GM21367 (cell line): ENCODE results near the gene HIC2.
"Not testable (repeated sequence)": the region's sequence is repeated elsewhere in the genome, so short reads cannot be mapped to it uniquely, and the experiment has no call there.

Experiments used
- ATAC-seq: cut with Tn5 transposase; IDR thresholded peaks from one replicate; pipeline ENCODE4 v1.9.1; 2021; ENCODE audit not compliant: unreplicated experiment

HIC2 gene

DNA sequence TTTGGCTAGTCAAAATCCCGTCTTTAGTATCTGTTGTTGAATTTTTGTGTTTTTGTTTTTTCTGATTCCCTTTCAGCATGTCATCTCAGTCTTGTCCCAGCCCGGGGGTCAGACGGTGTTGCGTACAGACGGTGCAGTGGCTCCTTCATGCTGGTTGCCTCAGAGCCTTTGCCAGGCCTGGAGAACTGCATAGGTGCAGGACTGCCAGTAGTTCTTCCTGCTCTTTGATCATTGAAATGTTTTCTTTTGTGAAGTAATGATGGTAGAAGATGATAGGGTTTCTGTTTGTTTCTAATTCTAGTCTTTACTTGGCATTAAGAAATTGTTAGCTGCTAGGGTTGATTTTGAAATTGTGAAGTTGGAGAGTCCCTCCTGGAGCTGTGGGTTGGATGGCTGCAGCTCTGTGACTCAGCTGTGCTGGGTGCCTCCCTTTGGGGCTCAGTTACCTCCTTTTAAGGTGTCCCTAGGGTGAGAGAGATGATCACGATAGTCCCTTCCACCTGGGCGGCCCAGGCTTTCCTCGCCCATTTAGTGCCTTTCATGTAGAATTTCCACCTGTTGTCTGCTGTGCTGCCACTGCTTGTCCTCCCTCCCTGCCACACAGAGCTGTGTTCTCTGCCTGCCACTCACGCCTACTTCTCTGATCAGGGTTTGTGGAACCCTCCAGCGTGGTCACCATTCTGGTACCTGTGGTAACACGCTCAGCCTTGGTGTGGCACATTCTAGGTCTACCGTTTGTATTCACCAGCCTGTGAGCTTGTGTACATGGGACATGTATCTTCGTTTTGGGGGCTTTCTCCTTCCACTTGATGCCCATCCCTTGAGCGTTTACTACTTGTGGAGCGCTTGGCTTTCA is 17.4 kb downstream of the HIC2 start:
- not testable (repeated sequence) for ATAC-seq

DNA sequence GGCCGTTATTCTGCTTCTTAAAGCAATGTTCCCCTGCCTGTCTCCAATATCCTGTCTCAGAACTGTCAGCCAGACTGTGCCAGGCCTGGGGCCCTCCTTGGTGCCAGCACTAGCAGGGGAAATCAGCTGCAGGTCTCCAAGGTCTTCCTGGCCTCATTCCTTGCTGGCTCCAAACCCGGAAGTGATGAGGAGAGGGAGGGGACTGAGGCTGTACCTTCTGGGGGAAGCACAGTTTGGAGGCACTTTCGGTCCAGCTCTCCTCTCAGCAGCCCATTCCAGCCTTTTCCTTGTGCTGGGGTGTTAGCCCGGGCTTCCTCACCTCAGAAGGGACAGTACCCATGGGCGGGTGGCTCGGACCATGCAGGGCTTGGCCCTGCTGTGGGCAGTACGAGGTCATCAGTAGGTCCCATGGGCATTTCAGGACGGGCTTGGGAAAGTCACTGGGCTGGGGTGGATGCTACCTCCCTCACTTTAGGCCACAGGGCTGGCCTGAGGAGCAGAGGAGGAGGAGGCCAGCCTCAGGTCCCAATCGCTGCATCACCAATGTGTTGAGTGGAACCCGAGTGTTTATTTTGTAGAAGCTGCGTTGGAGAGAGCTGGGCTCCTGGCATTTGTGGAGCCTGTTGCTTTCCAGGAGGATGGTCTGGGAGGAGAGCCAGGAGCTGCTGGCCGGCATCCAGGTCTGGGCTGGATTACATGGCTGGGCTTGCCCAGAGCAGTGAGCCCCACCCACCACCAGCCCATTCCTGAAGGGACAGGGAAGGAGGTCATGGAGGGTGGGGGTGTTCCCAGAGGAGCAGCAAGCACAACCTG is 19.0 kb downstream of the HIC2 start:
- not testable (repeated sequence) for ATAC-seq

DNA sequence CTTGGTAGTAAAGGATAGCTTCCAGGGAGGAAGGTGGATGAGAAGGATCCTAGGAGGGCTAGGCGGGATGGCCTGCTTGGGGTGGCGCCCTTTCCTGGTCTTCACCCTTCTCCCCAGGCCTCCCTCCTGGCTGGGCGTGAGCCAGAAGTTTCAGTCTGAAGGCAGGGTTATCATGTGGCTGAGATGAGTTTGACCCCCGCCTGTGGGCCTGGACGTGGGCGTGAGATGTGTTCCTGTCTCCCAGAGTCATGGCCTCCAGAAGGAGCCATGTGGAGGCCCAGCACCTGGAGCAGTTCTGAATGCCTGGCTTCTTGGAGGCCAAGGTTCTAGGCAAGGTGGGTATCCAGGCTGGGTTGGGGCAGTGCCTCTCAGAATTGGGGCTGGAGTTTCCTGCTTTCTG is 20.8 kb downstream of the HIC2 start:
- not testable (repeated sequence) for ATAC-seq

DNA sequence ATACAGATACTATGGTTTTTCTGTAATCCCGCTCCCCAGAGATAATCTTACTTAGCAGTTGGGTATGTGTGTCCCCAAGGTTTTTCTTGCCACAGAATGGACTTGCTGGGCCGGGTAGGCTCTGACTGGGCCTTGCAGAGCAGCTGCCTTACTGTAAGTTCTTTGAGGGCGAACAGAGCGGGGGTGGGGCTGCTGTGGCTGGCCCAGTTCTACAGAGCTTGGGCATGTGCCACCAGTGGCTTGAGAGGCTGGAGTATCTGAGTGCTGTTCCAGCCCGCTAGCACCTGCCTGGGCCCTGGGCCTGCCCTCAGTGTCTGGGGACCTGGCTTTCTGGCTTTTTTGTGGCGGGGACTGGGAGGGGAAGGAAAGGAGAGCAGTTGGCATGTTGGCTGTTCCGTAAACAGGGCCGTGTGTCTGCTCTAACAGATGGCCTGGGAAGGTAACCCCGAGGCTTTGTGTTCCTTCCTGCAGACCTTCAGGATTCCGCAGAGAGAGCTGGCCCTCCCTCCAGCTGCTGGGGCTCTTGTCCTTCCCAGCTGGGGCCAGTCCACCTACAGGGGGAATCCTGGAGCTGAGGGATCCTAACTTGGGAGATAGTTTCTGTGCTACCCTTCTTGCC is 23.0 kb downstream of the HIC2 start:
- ATAC-seq, result not testable (repeated sequence)

DNA sequence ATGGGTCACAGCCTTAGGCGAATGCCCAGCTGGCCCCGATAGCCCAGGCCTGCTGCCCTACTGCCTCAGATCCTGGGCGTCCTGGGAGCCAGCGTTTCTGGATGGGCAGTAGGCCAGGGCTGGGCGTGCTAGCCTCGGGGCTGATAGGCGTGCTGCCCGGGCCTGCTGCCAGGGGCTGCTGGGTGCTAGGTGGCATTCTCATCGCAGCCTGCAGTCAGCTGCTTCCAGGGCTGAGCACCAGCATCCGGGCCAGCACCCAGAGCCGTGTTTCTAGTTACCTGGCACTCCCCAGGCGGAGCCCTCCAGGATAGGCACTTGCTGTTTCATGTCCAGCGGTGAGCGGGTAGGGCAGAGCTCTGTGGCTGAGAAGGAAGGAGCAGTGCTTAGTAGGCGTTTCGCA is 23.5 kb downstream of the HIC2 start:
- not testable (repeated sequence) for ATAC-seq

DNA sequence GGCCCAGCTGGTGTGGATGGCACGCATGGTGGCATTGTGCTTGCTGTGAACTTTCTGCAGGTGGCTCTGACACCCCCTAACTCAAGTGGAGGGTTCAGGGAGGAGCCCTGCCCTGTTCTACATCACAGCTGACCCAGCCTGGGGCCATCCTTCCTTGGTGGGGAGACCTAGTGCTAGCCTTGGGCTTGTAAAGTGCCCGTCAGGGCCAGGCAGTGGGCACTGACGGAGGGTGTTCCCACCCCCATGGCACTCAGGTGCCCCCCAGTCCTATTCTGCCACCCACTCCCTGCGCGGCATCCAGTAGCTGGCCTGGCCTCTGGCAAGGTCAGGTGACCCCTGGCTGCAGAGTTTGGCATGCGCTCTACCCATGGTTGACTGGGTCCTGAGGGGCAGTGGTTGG is 24.0 kb downstream of the HIC2 start:
- not testable (repeated sequence) for ATAC-seq

DNA sequence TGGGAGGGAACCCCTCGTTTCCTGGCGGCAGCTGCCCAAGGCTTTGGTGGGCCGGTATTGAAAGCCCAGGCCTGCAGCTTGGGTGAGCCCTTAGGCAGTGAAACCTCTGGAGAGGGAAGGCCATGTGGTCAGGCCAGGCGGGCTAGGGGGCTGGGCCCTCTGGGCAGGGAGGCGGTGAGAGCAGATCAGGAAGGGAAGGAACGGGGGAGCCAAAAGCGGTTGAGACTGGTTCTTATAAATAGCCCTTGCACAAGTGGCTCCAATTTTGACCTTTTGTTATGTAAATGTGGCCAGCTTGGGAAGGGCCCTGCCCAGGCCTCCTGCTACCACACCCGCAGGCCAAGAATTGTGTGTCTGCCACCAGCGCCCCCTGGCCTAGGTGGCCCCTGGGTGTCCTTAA is 25.0 kb downstream of the HIC2 start:
- ATAC-seq, result not testable (repeated sequence)

DNA sequence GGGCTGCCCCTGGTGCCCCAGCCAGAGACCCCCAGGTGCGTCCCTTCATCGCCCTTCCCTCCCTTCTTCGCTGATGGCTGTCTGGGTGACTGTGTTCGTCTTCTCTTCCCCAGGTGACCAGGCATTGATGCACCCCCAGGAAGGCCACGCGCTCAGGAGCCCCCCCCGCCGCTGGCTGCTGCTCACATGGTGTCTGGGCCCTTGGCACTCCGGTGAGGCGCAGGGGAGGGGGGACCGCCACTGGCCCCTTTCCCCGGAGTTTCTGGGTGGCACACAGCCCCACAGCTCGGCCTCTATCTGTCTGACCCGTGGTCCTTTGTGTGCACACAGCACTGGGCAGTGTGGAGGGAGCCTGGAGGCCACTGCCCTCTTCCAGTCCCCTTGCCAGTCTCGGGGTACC is 25.5 kb downstream of the HIC2 start:
- not testable (repeated sequence) for ATAC-seq

DNA sequence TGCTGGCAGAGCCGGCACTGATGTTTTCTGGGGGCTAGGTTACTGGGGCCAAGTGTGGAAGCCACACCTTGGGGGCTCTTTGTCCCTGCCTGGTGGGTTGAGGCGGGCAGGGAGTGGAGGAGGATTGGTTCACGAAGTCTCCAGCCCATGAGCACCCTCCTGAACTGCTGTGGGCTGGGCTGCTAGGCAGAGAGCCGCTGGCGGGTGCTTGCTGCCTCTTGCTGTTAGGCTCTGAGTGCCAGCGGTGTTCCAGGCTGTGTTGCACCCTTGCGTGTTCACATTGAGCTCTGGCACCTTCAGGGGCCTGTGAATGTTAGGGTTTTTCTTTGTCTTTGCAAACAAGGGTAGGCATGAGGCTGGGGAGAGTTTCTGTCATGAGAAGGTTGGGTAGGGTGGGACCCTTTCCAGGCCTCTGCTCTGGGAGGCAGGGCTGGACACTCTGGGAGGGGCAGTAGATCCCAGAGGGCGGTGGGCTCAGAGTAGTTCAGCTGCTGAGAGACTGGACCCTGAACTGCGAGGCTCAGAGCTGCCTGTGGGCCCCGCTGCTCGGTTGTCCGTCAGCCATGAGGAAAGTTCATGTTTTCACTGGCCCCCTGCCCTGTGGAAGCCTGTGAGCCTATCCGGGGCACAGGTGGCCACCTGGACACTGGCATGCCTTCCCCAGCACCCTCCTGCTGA is 26.0 kb downstream of the HIC2 start:
- no peak for ATAC-seq

DNA sequence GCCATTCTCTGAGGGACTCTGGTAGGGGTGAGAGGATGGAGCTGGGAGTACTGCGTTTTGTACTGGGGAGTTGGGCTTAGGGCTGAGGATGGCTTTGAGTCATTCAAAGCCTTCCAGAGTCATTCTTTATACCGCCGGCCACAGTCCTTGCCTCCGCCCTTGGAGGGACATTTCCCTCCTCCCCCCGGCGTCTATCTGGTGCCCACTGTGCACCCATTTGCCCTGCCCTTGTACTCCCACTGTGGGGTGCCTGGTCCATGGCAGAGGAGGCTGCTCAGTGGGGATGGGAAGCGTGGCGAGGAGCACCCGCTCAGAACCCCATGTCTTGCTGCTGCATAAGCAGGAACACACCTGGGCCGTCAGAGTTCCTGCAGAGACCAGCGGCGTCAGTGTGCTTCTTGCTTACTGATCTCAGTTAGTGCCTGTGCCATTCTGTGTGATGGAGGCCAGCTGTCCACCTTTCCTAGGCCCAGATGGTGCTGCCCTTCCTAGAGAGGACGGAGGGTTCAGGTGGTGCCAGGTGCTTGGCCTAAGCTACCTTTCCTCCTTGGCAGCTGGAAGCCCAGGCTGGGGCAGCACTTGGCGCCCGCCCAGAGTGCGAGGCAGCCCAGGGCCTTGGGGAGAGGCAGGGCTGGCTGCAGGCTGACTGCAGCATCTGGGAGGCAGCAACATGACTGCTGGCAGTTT is 26.7 kb downstream of the HIC2 start:
- ATAC-seq, result no peak

DNA sequence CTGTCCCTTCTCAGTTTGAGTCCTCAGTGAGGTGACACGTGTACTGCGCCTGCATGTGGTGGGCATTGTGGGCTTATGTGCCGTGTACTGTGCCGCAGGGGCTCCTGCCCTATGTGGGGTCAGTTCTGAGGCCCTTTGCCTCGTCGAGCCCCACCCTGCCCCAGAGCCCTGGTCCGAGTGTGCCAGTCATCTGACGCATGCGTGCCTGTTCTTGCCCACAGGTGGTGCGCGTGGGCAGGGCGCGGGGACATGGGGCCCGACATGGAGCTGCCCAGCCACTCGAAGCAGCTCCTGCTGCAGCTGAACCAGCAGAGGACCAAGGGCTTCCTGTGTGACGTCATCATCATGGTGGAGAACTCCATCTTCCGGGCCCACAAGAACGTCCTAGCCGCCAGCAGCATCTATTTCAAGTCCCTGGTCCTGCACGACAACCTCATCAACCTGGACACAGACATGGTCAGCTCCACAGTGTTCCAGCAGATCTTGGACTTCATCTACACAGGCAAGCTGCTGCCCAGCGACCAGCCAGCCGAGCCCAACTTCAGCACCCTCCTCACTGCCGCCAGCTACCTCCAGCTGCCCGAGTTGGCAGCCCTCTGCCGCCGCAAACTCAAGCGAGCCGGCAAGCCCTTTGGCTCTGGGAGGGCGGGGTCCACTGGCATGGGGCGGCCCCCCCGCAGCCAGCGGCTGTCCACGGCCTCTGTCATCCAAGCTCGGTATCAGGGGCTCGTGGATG is 27.7 kb downstream of the HIC2 start:
- no peak for ATAC-seq

DNA sequence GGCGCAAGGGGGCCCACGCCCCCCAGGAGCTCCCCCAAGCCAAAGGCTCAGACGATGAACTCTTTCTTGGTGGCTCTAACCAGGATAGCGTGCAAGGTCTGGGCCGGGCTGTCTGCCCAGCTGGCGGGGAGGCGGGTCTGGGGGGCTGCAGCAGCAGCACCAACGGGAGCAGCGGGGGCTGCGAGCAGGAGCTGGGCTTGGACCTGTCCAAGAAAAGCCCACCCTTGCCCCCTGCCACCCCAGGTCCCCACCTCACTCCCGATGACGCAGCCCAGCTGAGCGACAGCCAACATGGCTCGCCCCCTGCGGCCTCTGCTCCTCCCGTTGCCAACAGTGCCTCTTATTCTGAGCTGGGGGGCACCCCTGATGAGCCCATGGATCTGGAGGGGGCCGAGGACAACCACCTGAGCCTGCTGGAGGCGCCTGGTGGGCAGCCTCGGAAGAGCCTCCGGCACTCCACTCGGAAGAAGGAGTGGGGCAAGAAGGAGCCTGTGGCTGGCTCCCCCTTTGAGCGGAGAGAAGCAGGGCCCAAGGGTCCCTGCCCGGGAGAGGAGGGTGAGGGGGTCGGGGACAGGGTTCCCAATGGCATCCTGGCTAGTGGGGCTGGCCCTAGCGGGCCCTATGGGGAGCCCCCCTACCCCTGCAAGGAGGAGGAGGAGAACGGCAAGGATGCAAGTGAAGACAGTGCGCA is 28.4 kb downstream of the HIC2 start:
- no peak for ATAC-seq

DNA sequence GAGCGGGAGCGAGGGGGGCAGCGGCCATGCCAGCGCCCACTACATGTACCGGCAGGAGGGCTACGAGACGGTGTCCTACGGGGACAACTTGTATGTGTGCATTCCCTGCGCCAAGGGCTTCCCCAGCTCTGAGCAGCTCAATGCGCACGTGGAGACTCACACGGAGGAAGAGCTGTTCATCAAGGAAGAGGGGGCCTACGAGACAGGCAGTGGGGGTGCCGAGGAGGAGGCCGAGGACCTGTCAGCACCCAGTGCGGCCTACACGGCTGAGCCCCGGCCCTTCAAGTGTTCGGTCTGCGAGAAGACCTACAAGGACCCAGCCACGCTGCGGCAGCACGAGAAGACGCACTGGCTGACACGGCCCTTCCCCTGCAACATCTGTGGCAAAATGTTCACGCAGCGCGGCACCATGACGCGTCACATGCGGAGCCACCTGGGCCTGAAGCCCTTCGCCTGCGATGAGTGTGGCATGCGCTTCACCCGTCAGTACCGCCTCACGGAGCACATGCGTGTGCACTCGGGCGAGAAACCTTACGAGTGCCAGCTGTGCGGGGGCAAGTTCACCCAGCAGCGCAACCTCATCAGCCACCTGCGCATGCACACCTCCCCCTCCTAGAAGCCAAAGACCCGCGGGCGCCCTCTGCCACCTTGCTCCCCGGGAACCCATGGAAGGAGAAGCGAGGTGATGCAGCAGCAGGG is 29.1 kb downstream of the HIC2 start:
- ATAC-seq, result no peak

DNA sequence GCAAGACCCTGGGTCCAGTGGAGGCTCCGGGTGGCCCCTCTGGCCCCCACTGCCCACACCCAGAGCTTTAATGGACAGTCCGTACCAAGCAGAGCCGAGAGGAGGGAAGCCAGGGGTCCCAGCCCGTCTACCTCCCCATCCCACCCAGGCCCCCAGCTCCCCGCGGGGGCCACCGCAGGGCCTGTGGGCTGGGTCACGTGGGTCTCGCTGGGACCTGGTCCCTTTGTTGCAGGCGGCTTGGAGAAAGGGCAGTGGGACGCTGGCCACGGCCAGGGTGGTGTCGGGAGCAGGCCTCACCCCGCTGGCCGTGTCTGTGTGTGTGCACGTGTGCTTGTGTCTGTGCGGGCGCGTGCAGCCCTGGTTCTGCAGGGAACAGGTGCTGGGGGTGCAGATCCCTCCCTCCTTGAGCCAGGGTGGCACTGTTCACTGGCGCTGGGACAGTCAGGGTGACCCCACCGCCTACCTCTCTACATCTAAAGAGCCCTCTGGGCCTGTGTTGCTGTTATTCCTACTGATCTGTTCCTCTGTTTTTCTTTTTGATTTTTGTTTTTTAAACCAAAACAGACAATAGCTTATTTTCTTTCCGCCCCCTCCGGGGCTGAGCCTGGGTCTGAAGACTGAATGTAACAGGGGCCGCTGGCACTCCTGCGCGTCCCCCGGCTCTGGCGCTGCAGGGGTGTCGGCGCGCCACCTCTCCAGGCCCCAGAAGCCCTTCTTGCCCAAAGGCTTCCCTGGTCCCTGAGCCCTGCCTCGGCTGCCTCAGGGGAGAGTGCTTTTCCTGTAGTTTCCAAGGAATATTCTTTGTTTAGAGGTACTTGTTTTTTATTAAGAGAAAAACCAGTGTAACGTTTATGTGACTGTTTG is 29.9 kb downstream of the HIC2 start:
- no peak for ATAC-seq

DNA sequence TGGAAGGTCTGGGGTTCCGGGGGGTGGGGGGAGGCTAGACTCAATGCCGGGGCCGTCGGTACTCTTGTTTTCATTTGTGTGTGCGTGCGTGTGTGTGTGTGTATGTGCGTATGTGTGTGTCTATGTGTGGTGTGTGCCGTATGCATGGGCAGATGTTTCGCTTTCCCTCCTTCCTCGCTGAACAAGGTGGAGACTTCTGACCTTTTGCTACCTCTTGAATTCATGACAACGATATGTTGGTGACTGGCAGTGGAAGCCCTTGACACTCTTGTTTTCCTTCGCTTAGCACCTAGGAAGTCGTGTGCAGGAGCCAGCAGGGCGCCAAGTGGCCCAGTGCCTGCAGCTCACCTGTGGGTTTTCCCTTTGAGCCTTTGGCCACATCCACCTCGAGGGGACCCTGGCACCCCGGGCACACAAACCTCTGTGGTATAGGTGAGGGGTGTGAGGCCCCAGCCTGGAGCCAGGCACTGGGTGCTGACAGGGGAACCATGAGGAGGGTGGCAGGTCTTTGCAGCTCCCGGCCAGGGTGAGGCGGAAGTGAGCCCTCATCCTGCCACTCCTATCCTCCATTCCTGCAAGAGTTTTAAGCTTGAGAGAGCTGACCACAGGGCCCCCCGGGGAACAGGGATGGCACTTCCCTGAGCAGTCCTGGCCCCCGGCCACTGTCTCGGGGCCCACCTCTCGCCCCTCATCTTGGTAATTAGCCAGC is 30.7 kb downstream of the HIC2 start:
- no peak for ATAC-seq

DNA sequence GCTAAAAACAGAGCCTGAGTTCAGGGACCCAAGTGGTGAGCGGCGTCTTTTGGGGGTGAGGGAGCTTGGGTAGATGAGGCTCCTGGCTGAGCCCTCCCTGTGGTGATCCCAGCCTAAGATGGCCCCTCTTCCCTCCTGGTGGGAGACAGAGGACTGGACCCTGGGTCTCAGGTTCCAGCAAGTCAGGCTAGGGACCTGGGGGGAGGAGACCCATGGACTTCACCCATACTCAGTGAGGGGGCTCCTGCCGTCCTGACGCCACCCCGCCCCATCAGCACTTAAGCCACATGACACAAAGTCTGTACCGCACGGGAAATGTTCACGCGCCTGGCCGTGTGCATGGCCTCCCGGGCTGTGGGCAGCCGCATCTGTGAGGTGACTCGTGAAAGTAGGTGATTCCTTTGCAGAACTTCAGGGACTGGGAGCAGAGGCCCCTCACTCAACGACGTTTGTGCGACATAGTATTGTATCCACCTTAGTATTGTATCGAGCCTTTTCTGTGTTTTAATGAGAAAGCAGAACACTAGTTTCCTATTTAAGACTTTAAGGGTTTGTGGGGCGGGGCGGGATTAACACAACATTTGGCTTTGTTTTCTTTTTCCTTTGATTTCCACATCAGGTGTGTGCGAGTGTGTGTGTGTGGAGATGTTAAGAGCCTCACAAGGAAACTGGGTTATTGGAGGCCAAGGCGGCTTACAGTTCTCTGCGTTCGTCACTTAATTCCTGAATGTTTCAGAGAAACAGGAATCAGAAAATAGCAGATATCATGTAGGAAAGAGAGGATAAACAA is 31.7 kb downstream of the HIC2 start:
- ATAC-seq, result no peak
